GM18861 (cell line): ENCODE data around the gene TBX4.

Experiments
- ATAC-seq: cut with Tn5 transposase; IDR thresholded peaks from one replicate; pipeline ENCODE4 v1.9.1; 2021; ENCODE audit not compliant: unreplicated experiment

The TBX4 gene

DNA sequence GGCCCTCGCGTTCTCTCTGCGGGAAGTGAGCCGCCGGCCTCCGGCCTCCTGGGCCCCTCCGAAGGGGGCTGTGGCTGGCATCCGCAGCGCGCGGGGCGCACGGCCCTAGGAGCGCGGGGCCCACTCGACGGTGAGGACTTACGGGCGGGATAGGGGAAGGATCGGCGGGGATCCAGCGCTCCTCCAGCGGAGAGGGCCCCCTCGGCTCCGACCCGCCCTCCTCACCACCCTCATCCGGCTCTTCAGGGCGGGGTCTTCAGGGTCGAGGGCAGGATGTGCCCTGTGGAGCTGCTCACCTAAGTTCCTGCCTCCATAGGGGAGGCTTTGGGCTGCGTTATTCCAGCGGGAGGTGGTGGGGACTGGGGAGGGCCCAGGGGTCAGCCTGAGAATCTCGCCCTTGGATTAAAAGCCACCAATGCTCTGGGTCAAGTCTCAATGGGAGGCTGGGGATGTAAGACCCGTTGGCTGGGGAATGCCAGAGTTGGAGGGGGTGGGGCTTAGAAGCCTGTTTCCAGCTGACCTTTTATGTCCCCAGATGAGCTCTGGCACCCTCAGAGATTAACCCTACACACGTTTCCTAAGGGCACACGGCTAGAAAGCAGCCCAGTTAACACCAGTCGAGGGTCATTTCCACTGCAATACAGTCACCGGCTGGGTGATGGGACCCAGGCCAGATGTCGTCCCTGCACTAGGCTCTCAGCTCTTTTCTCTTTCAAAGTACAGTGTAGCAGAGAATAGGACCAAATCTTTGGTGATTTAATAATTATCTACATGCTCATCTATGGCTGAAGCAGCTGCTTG lies 39.2 kb upstream of the TBX4 start:
- no peak for ATAC-seq

GRCh38 chr17:61413661-61414126 lies 38.5 kb upstream of the TBX4 start:
- ATAC-seq, result no peak

DNA sequence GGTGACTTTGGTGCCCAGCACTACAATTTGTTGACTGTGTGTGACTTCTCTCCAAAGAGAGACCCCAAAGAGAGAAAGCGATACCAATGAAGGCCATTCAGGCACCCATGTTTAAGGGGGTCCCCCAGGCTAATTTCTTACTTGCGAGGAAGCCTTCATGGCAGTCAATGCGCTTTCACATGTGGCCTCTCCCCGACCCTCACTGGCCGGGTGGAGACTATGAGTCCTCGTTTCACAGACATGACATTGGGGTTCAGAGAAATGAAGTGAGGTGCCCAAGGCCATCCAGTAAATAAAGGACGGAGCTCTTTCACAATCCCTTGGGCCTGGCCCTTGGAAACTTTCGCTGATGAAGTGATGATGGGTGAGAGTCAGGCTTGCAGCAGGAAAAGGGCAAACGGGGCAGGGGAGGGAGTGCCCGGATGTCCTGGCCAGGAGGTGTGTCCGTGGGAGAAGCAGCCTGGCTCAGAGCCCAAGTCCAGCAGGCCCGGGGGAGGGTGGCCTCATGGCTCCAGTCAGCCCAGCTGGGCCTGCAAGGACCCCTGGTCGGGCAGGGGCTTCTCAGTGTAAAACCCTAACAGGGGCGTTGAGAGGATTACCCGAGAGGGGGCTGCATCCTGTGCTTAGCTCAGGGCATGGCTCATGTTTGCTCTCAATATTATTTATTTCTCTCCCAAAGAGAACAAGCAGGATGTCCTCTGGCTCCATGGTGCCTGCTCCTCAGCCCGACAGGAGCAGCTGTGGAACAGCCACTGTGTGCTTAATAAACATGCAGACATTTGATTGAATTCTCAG lies 37.9 kb upstream of the TBX4 start:
- no peak for ATAC-seq

DNA sequence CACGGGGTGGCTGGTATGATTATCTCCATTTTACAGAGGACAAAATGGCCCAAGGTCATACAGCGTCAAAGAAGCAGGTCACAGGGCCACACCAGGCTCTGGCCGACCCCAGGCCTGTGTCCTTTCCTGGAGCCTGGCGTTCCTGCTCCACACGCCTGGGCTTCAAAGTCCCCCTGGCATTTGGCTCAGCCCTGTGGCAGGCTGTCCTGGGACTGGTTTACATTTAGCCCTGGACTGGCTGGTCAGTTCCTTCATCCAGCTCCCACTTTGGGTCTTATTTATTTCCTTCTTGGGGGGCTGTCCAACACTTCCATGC lies 37.3 kb upstream of the TBX4 start:
- no peak for ATAC-seq

DNA sequence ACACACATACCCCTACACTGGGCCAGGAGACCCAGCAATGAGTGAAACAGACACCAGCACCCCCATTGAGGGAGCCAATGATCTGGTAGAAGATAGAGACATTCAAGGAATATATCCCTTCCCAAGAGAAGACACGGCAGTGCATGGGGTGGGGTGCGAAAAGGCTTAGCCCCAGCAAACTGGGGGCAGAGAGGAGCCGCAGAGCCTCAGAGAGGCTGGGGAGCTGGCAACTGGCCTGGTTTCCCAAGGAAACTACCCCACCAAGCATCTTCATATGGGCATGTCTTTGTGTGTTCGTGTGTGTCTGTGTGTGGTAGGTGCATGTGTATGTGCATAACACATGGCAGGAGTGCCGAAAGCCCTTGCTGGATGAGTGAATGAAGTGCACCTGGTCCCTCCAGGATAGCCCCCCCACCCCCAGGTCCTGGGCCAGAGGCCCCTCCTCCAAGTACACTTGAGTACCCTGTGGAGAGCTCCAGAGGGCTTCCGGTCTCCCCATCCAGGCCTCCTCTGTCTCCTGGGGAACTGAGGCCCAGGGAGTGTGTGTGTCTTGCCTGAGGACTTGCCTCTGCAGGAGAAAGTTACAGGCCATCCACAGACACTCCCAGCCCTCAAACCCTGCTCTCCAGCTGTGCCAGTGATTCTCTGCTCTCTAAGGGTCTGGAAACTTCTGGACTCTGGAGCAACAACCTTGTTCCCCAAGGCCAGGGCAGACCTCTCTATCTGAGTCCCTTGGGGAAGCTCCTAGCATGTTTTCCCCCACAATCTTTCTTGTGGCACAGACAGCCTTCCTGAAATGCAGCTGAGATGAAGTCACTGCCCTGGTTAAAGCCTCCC lies 36.6 kb upstream of the TBX4 start:
- ATAC-seq, result no peak

- ATAC-seq, result no peak
Observed at GRCh38 chr17:61416211-61416539, 36.0 kb upstream of the TBX4 start.

- ATAC-seq, result no peak
Observed at GRCh38 chr17:61416540-61417363, 35.5 kb upstream of the TBX4 start.

- no peak for ATAC-seq
Observed at GRCh38 chr17:61418449-61418848, 33.8 kb upstream of the TBX4 start.

DNA sequence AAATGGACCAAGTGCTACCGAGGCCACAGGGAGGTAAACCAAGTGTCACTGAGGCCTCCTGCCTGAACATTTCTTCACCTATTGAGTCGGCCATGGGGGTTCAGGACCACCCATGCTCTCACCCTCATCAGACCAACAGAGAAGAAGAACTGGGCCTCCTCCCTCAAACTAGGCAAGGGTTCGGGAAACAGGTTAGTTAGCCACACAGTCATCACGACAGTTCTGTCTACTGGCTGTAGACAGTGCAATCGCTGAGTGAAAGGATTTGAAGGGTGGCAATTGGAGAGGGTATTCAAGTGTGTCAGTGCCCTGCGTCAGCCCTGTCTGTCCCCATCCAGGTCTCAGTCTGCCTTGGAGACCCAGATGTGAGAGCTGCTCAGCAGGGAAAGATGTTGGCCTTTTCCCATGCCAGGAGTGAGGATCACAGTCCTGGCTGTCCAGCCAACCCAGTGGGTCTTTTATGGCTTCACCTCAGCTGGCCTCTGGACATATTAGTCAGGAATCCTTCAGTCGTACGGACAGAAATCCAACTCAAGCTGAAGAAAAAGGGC lies 32.7 kb upstream of the TBX4 start:
- ATAC-seq, result no peak

DNA sequence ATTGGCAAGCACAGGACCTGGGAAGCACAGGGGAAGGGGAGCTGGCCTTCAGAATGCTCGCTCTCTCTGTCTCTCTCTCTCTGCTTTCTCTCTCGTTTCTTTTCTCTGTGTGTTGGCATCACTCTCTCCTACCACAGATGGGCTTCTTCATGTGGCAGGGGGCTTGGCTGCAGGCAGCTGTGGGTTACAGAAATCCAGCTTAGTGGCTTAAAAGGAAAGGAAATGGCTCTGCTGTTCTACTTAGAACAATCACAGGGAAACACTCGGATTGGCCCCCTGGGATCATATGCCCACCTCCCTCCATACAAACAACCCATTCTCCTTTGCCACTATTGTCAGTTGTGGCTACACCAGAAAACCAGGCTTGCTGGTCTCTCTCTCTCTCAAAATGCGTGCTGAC lies 32.2 kb upstream of the TBX4 start:
- ATAC-seq, result no peak

GRCh38 chr17:61420745-61421398 lies 31.4 kb upstream of the TBX4 start:
- ATAC-seq, result no peak

- no peak for ATAC-seq
Observed at GRCh38 chr17:61421460-61421859, 30.8 kb upstream of the TBX4 start.

- no peak for ATAC-seq
Observed at GRCh38 chr17:61422116-61422799, 30.0 kb upstream of the TBX4 start.

GRCh38 chr17:61422869-61423268 lies 29.4 kb upstream of the TBX4 start:
- ATAC-seq, result no peak

DNA sequence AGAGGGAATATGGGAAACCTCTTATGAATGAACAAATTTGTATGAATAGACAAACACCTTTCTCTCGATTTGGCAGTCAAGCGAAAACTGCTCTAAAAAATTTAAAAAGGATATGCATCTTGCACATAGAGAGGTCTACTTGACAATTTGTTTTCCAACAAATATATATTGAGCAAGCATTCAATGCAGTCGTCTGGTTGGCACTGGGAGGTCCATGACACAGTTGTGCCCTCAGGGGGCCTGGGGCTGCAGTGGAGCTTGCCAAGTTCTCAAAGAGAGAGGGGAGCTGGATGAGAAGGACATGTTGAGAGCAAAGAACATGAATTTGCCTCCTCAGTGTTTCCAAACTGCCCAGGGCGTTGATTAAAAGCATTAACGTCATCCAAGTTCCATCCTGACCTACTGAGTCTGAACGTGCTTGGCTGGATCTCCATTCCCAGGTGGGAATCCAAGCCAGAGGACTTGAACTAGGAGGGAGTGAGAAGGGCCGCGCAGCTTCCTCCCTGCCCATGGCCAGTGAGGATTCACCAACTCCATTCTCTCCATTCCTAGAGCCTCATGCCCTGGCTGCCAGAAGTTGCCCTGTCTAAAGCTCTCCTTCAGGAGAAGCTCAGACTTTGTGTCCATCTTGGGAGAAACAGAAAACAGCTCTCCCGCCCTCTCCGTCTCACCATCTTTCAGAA lies 28.1 kb upstream of the TBX4 start:
- ATAC-seq, result no peak

DNA sequence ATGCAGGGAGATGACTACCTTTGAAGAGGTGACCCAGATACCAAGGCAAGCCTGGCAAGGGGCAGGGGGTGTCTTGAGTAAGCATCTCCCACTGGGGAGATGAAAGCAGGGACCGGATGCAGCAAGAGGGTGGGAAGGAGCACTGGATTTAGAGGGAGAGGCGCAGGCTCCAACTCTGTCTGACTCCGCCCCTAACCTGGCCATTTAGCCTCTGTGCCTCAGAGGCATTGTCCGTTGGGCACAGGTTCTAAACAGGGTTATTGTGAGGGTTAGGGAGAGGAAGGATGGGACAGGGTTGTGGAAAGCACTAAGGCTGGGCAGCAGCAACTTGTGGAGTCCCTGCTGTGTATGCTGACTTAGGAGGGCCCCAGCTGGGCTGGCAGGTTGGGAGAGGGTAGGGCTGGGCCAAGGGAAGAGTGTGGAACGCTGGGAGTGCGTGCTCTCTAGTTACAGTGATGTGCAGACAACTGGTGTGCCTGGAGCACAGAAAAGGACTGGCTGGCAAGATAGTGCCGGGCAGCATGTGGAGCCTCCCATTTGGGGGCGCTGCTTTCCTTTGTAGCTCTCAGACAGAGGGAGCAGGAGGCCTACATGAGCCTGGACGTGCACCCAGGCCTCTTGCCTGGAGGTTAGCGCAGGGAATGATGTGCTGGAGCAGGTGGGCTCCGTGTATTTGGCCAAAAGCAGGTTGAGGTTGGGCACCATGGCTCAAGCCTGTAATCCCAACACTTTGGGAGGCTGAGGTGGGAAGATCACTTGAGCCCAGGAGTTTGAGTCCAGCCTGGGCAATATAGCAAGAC lies 26.3 kb upstream of the TBX4 start:
- no peak for ATAC-seq

GRCh38 chr17:61426482-61427304 lies 25.5 kb upstream of the TBX4 start:
- no peak for ATAC-seq
